Keratinocyte (primary cell): Measurements from ENCODE around the gene ETNPPL. TPM values are rescaled to one million over a fixed set of nuclear protein-coding genes. Genes with fewer than 3 reads are reported as not detected.

Experiments used
- DNase-seq: peaks from one replicate; pipeline ENCODE4 v3.0.0-alpha.2; 2011; ENCODE audit warnings: low read depth, missing footprints, low spot score
- FAIRE-seq: peaks from 2 replicates; lab custom pipeline; 2011; peaks lifted over from hg19 to GRCh38; lab: Jason Lieb, UNC
- H2AFZ ChIP-seq: 2 replicates; pipeline ENCODE4 v1.6.0; 2012; ENCODE audit warnings: low read length, control low read depth, inconsistent platforms; ENCODE audit not compliant: control insufficient read depth
- H3K27ac ChIP-seq: 2 replicates; pipeline ENCODE4 v1.5.1; 2011; ENCODE audit warnings: low read length; ENCODE audit not compliant: control insufficient read depth, insufficient read depth
- H3K27me3 ChIP-seq: 3 replicates; pipeline ENCODE4 v1.6.0; 2011; ENCODE audit warnings: low read length; ENCODE audit not compliant: control insufficient read depth, insufficient read depth; ENCODE audit errors: extremely low read depth
- H3K36me3 ChIP-seq, 2 experiments: 2 replicates in 1 of 2; 3 replicates in 1 of 2; pipeline ENCODE4 v1.5.1; 2011; ENCODE audit warnings: low read length in 2 of 2, mild to moderate bottlenecking in 1 of 2; ENCODE audit not compliant: control insufficient read depth in 2 of 2, insufficient read depth in 2 of 2; ENCODE audit errors: extremely low read depth in 1 of 2
- H3K4me1 ChIP-seq: 3 replicates; pipeline ENCODE4 v1.5.1; 2011; ENCODE audit warnings: low read length; ENCODE audit not compliant: control insufficient read depth, insufficient read depth; ENCODE audit errors: extremely low read depth
- H3K4me2 ChIP-seq: 3 replicates; pipeline ENCODE4 v1.6.0; 2011; ENCODE audit warnings: low read depth, low read length; ENCODE audit not compliant: control insufficient read depth, insufficient read depth; ENCODE audit errors: extremely low read depth
- H3K4me3 ChIP-seq, 3 experiments: fragments of 200-600 bp in 1 of 3; sonication (generic) in 1 of 3; 2 replicates in 2 of 3; 3 replicates in 1 of 3; pipeline ENCODE4 v1.5.1; 2011 to 2016; ENCODE audit warnings: low read length in 3 of 3, mild to moderate bottlenecking in 3 of 3, control low read depth in 2 of 3, inconsistent platforms in 1 of 3, low read depth in 1 of 3, mixed read lengths in 1 of 3, mixed run types in 1 of 3, moderate library complexity in 1 of 3; ENCODE audit not compliant: control insufficient read depth in 2 of 3, insufficient read depth in 2 of 3; ENCODE audit errors: extremely low read depth in 1 of 3
- H3K79me2 ChIP-seq: 2 replicates; pipeline ENCODE4 v1.6.0; 2012; ENCODE audit warnings: low read length; ENCODE audit not compliant: control insufficient read depth, insufficient read depth
- H3K9ac ChIP-seq: 3 replicates; pipeline ENCODE4 v1.6.0; 2011; ENCODE audit warnings: low read length; ENCODE audit not compliant: control insufficient read depth, insufficient read depth; ENCODE audit errors: extremely low read depth
- H3K9me1 ChIP-seq: 3 replicates; pipeline ENCODE4 v1.6.0; 2011; ENCODE audit warnings: low read length; ENCODE audit not compliant: control insufficient read depth, insufficient read depth; ENCODE audit errors: extremely low read depth
- H3K9me3 ChIP-seq: 2 replicates; pipeline ENCODE4 v1.5.1; 2012; ENCODE audit warnings: low read depth, low read length; ENCODE audit not compliant: control insufficient read depth
- H4K20me1 ChIP-seq: 3 replicates; pipeline ENCODE4 v1.6.0; 2011; ENCODE audit warnings: low read length; ENCODE audit not compliant: control insufficient read depth, insufficient read depth; ENCODE audit errors: extremely low read depth
- EZH2 ChIP-seq: IDR thresholded peaks from one replicate; pipeline ENCODE4 v1.6.1; 2012; ENCODE audit warnings: inconsistent platforms, mild to moderate bottlenecking, low read length, moderate library complexity
- dilution Hi-C: fragments of 300-500 bp; cut with MboI; formaldehyde crosslinking; loops from one replicate; pipeline ENCODE4 v1.7.0; 2020; ENCODE audit warnings: low sequenced_read_pairs; ENCODE audit not compliant: extremely low pct_ligation_motif_present
- polyA plus RNA-seq, 5 experiments: library from polyadenylated mRNA; depleted of rRNA in 3 of 5; stranded (reverse) in 3 of 5; stranded (forward) in 1 of 5; unstranded in 1 of 5; fragments of >200 nt; gene quantifications; 1 replicate in 1 of 5; 2 replicates in 3 of 5; 3 replicates in 1 of 5; pipeline versions ENCODE4 v1.2.1 to v1.2.3, GENCODE V29; 2011 to 2012; ENCODE audit warnings: missing spikeins in 2 of 5, low read depth in 1 of 5, low replicate concordance in 1 of 5
- TF ChIP-seq, protein P1 (sequence below), 3 experiments: IDR thresholded peaks in 1 of 3; conservative IDR thresholded peaks in 1 of 3; optimal IDR thresholded peaks in 1 of 3; 2 replicates in 2 of 3; 3 replicates in 1 of 3; pipeline versions ENCODE3 to v1.5.1; 2011; ENCODE audit warnings: low read length in 3 of 3, mild to moderate bottlenecking in 3 of 3, moderate library complexity in 2 of 3, control low read depth in 1 of 3, inconsistent platforms in 1 of 3; ENCODE audit not compliant: insufficient read depth in 2 of 3; ENCODE audit errors: extremely low read depth in 1 of 3

Gene ETNPPL
- polyA plus RNA-seq, 1 donor (not counting 4 experiments of a cell fraction or from before 2014, with no cell fraction given), result not detected

DNA sequence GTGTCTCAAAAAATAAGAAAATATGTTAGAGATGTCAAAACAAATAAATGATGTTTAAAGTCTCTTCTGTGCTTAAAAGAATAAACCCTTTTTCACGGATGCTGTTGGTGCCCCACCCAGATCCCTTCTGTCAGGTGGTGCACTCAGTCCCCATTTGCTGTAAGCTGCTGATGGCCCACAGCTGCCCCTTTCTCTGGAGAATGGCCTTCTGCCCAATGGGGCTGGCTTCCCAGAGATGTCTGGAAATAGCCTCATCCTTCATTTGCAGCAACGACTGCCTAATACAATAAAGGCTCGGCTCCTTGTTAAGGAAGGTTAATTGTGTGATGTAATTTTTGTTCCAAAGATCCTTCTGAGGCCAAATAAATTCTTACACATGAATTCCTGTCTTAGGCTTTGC, 31.8 kb downstream of the ETNPPL start:
- no peak overlapping the region for H2AFZ ChIP-seq
- no peaks in the 10 kb centered on the region for H3K36me3 ChIP-seq
- no peak overlapping the region for H3K4me2 ChIP-seq
- DNase-seq, result no peak
- H3K9ac ChIP-seq, result no peak overlapping the region
- no peaks in the 10 kb centered on the region for H3K4me1 ChIP-seq
- no peaks in the 10 kb centered on the region for H3K9me1 ChIP-seq
- no peaks in the 10 kb centered on the region for H3K27me3 ChIP-seq
- TF ChIP-seq EZH2, result no peak
- TF ChIP-seq, protein P1, sequence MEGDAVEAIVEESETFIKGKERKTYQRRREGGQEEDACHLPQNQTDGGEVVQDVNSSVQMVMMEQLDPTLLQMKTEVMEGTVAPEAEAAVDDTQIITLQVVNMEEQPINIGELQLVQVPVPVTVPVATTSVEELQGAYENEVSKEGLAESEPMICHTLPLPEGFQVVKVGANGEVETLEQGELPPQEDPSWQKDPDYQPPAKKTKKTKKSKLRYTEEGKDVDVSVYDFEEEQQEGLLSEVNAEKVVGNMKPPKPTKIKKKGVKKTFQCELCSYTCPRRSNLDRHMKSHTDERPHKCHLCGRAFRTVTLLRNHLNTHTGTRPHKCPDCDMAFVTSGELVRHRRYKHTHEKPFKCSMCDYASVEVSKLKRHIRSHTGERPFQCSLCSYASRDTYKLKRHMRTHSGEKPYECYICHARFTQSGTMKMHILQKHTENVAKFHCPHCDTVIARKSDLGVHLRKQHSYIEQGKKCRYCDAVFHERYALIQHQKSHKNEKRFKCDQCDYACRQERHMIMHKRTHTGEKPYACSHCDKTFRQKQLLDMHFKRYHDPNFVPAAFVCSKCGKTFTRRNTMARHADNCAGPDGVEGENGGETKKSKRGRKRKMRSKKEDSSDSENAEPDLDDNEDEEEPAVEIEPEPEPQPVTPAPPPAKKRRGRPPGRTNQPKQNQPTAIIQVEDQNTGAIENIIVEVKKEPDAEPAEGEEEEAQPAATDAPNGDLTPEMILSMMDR (optimal IDR thresholded peaks at IDR 0.05 in 1 of 3, IDR thresholded peaks at IDR 0.05 in 1 of 3, conservative IDR thresholded peaks at IDR 0.05 in 1 of 3; ENCODE audit: extremely low read depth in 1 of 3, insufficient read depth in 2 of 3, low read length in 3 of 3), result no peak
- H3K27ac ChIP-seq, result no peak overlapping the region
- no peak for FAIRE-seq
- no peaks in the 10 kb centered on the region for H4K20me1 ChIP-seq
- no peaks in the 10 kb centered on the region for H3K79me2 ChIP-seq
- dilution Hi-C loops, result no loop called here
- H3K4me3 ChIP-seq, result no peak overlapping the region
- H3K9me3 ChIP-seq, result no peaks in the 10 kb centered on the region

DNA sequence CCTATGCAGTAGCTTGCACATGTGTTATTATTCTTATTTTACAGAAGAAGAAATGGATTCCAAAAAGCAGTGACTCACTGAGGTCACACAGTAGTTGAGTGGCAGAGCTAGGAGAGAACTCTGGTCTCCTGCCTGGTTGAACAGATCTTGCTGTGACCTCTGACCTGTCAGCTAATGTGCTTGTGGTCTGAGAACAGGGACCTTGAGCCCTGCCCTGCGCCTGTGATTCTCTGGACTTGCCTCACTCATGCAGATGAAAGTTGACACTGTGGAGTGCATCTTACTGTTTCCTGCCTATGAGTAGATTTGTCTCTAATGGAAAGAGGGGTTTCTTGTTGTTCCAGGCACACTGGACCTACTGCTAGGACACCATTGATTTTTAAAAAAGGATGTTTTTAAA, 32.3 kb downstream of the ETNPPL start:
- dilution Hi-C loops, result no loop called here
- no peak overlapping the region for H3K4me3 ChIP-seq
- H3K9me3 ChIP-seq, result no peaks in the 10 kb centered on the region
- H4K20me1 ChIP-seq, result no peaks in the 10 kb centered on the region
- DNase-seq, result no peak
- H3K36me3 ChIP-seq, result no peaks in the 10 kb centered on the region
- H3K9me1 ChIP-seq, result no peaks in the 10 kb centered on the region
- no peak for TF ChIP-seq EZH2
- TF ChIP-seq, protein P1 (optimal IDR thresholded peaks at IDR 0.05 in 1 of 3, IDR thresholded peaks at IDR 0.05 in 1 of 3, conservative IDR thresholded peaks at IDR 0.05 in 1 of 3; ENCODE audit: extremely low read depth in 1 of 3, insufficient read depth in 2 of 3, low read length in 3 of 3), result no peak
- H3K27ac ChIP-seq, result no peak overlapping the region
- H3K79me2 ChIP-seq, result no peaks in the 10 kb centered on the region
- H3K9ac ChIP-seq, result no peak overlapping the region
- H3K4me1 ChIP-seq, result no peaks in the 10 kb centered on the region
- no peaks in the 10 kb centered on the region for H3K27me3 ChIP-seq
- no peak overlapping the region for H3K4me2 ChIP-seq
- FAIRE-seq, result no peak
- no peak overlapping the region for H2AFZ ChIP-seq
